DND-41 (cell line): ENCODE data around the gene SIDT1.

Experiments used
- EZH2 ChIP-seq: IDR thresholded peaks from 3 replicates; pipeline ENCODE4 v1.6.1; 2012; ENCODE audit warnings: borderline replicate concordance, low read depth, mild to moderate bottlenecking, moderate library complexity, low read length, inconsistent platforms; ENCODE audit not compliant: severe bottlenecking
- TF ChIP-seq, protein P1 (sequence below): IDR thresholded peaks from 2 replicates; pipeline ENCODE4 v1.5.1; 2012; ENCODE audit warnings: borderline replicate concordance, low read length, moderate library complexity, mild to moderate bottlenecking; ENCODE audit not compliant: poor library complexity, severe bottlenecking; ENCODE audit errors: extremely low read depth

DNA sequence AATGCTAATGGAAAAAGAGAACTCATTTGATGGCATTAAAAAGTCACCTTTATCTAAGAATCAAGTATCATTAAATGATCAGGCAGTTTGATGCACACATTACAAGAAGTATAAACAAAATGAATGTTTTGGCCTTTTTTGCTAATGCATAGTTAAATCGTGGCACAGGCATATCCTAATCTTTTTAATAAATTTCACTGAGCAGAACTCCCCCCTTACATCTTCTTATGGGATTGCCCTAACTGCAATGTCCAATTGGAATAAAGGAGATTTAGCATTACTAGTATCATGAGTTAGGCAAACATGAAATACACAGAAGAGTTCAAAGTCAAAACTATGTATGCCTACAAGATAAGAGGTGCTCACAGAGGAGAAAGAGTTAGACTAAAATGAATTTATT is 131.4 kb downstream of the SIDT1 start:
- TF ChIP-seq, protein P1, sequence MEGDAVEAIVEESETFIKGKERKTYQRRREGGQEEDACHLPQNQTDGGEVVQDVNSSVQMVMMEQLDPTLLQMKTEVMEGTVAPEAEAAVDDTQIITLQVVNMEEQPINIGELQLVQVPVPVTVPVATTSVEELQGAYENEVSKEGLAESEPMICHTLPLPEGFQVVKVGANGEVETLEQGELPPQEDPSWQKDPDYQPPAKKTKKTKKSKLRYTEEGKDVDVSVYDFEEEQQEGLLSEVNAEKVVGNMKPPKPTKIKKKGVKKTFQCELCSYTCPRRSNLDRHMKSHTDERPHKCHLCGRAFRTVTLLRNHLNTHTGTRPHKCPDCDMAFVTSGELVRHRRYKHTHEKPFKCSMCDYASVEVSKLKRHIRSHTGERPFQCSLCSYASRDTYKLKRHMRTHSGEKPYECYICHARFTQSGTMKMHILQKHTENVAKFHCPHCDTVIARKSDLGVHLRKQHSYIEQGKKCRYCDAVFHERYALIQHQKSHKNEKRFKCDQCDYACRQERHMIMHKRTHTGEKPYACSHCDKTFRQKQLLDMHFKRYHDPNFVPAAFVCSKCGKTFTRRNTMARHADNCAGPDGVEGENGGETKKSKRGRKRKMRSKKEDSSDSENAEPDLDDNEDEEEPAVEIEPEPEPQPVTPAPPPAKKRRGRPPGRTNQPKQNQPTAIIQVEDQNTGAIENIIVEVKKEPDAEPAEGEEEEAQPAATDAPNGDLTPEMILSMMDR: no peak
- TF ChIP-seq EZH2: no peak
